ENCODE results near the gene MGAM2. TPM values are rescaled to one million over a fixed set of nuclear protein-coding genes. Genes with fewer than 3 reads are reported as not detected.

Gene MGAM2
- total RNA-seq, 1 donor from 2014 or later = not detected

GRCh38 chr7:142188846-142189245 lies 77.3 kb downstream of the MGAM2 start:
- ChIA-PET POLR2A (no interaction called here), CTCF (no interaction called here)
- H3K27me3 Mint-ChIP-seq = no peaks in the 10 kb centered on the region
- no peak overlapping the region for H3K4me3 Mint-ChIP-seq
- TF ChIP-seq CTCF (IDR thresholded peaks at IDR 0.05) = no peak
- intact Hi-C loops (cut with micrococcal nuclease) = no loop called here
- no peaks in the 10 kb centered on the region for H3K36me3 Mint-ChIP-seq (ENCODE audit: low read depth)
- ATAC-seq (ENCODE audit: low read depth) = no peak
- DNase-seq = no peak
- no peak overlapping the region for H3K27ac Mint-ChIP-seq
- H3K4me1 Mint-ChIP-seq = no peaks in the 10 kb centered on the region
- H3K9me3 Mint-ChIP-seq = no peaks in the 10 kb centered on the region

- Mint-ChIP-seq H3K4me3 (no peak overlapping the region), H3K27ac (no peak overlapping the region), H3K27me3 (peaks cover 3% of the 10 kb centered on the region), H3K4me1 (no peaks in the 10 kb centered on the region), H3K9me3 (no peaks in the 10 kb centered on the region), H3K36me3 (ENCODE audit: low read depth) (no peaks in the 10 kb centered on the region)
- CTCF ChIA-PET = no interaction called here
- intact Hi-C loops (cut with micrococcal nuclease) = no loop called here
- TF ChIP-seq CTCF (IDR thresholded peaks at IDR 0.05) = no peak
- ATAC-seq (ENCODE audit: low read depth) = no peak
- POLR2A ChIA-PET = no interaction called here
- DNase-seq = no peak
These were observed 82.7 kb downstream of the MGAM2 start for GRCh38 chr7:142194201-142194600.

- peaks cover 3% of the 10 kb centered on the region for H3K27me3 Mint-ChIP-seq
- ChIA-PET POLR2A (no interaction called here), CTCF (no interaction called here)
- ATAC-seq (ENCODE audit: low read depth) = no peak
- DNase-seq = no peak
- H3K4me3 Mint-ChIP-seq = no peak overlapping the region
- H3K9me3 Mint-ChIP-seq = no peaks in the 10 kb centered on the region
- intact Hi-C loops (cut with micrococcal nuclease) = no loop called here
- H3K4me1 Mint-ChIP-seq = no peaks in the 10 kb centered on the region
- no peak overlapping the region for H3K27ac Mint-ChIP-seq
- no peak for TF ChIP-seq CTCF (IDR thresholded peaks at IDR 0.05)
- H3K36me3 Mint-ChIP-seq (ENCODE audit: low read depth) = no peaks in the 10 kb centered on the region
These were observed 84.7 kb downstream of the MGAM2 start for GRCh38 chr7:142196066-142196840.

GRCh38 chr7:142200206-142200605 lies 88.7 kb downstream of the MGAM2 start:
- H3K27ac Mint-ChIP-seq = no peak overlapping the region
- no peaks in the 10 kb centered on the region for H3K4me1 Mint-ChIP-seq
- H3K27me3 Mint-ChIP-seq = peaks cover 5% of the 10 kb centered on the region
- H3K4me3 Mint-ChIP-seq = no peak overlapping the region
- H3K9me3 Mint-ChIP-seq = no peaks in the 10 kb centered on the region
- intact Hi-C loops (cut with micrococcal nuclease) = no loop called here
- ChIA-PET POLR2A (no interaction called here), CTCF (no interaction called here)
- ATAC-seq (ENCODE audit: low read depth) (no peak), DNase-seq (no peak)
- TF ChIP-seq CTCF (IDR thresholded peaks at IDR 0.05) = no peak
- H3K36me3 Mint-ChIP-seq (ENCODE audit: low read depth) = no peaks in the 10 kb centered on the region

- ChIA-PET POLR2A (no interaction called here), CTCF (no interaction called here)
- ATAC-seq (ENCODE audit: low read depth) (no peak), DNase-seq (no peak)
- intact Hi-C loops (cut with micrococcal nuclease) = no loop called here
- Mint-ChIP-seq H3K9me3 (no peaks in the 10 kb centered on the region), H3K4me3 (no peak overlapping the region), H3K27ac (no peak overlapping the region), H3K36me3 (ENCODE audit: low read depth) (no peaks in the 10 kb centered on the region), H3K27me3 (peaks cover 4% of the 10 kb centered on the region), H3K4me1 (no peaks in the 10 kb centered on the region)
- TF ChIP-seq CTCF (IDR thresholded peaks at IDR 0.05) = no peak
These were observed 117.1 kb downstream of the MGAM2 start for GRCh38 chr7:142228537-142229104.

Data from activated B cell treated with CpG ODN at 0.5 μM for 24 hours (primary cell).